H9 (cell line): ENCODE results near the gene NHERF2. TPM values are rescaled to one million over a fixed set of nuclear protein-coding genes. Genes with fewer than 3 reads are reported as not detected.

Source experiments
- DNase-seq: peaks from one replicate; pipeline ENCODE4 v3.0.0-alpha.2; 2017
- H2AFZ ChIP-seq: one replicate; pipeline ENCODE4 v1.6.1; 2013; ENCODE audit warnings: mild to moderate bottlenecking, low read length, control low read depth, moderate library complexity
- H2AK5ac ChIP-seq: 2 replicates; pipeline ENCODE4 v1.6.1; 2013; ENCODE audit warnings: low read length, control low read depth, mixed read lengths; ENCODE audit not compliant: insufficient read length
- H2BK120ac ChIP-seq: one replicate; pipeline ENCODE4 v1.6.1; 2013; ENCODE audit warnings: low read depth, mild to moderate bottlenecking, low read length, control low read depth, inconsistent platforms; ENCODE audit not compliant: poor library complexity, severe bottlenecking
- H2BK12ac ChIP-seq: 2 replicates; pipeline ENCODE4 v1.6.1; 2013; ENCODE audit warnings: low read length, control low read depth, mixed read lengths, low read depth; ENCODE audit not compliant: insufficient read length
- H2BK15ac ChIP-seq: 2 replicates; pipeline ENCODE4 v1.6.1; 2013; ENCODE audit warnings: low read depth, low read length, control low read depth
- H2BK20ac ChIP-seq: one replicate; pipeline ENCODE4 v1.6.1; 2013; ENCODE audit warnings: low read depth, mild to moderate bottlenecking, low read length, control low read depth, inconsistent platforms; ENCODE audit not compliant: poor library complexity, severe bottlenecking
- H2BK5ac ChIP-seq: 2 replicates; pipeline ENCODE4 v1.6.1; 2013; ENCODE audit warnings: low read length, control low read depth, mixed read lengths; ENCODE audit not compliant: insufficient read length
- H3K14ac ChIP-seq: 2 replicates; pipeline ENCODE4 v1.6.1; 2013; ENCODE audit warnings: low read length, control low read depth; ENCODE audit not compliant: insufficient read depth
- H3K18ac ChIP-seq: 2 replicates; pipeline ENCODE4 v1.6.1; 2013; ENCODE audit warnings: low read depth, mild to moderate bottlenecking, mixed read lengths, low read length, control low read depth; ENCODE audit not compliant: insufficient read length
- H3K23ac ChIP-seq: 2 replicates; pipeline ENCODE4 v1.6.1; 2013; ENCODE audit warnings: low read length, control low read depth, mixed read lengths, low read depth; ENCODE audit not compliant: insufficient read length
- H3K23me2 ChIP-seq: 2 replicates; pipeline ENCODE4 v1.6.1; 2013; ENCODE audit warnings: low read depth, mild to moderate bottlenecking, mixed read lengths, low read length, control low read depth; ENCODE audit not compliant: insufficient read length, poor library complexity, severe bottlenecking
- H3K27ac ChIP-seq: 2 replicates; pipeline ENCODE4 v1.5.1; 2013; ENCODE audit warnings: low read length, control low read depth, mixed read lengths, low read depth; ENCODE audit not compliant: insufficient read length
- H3K27me3 ChIP-seq: 2 replicates; pipeline ENCODE4 v1.6.1; 2013; ENCODE audit warnings: low read length, control low read depth, inconsistent platforms; ENCODE audit not compliant: insufficient read depth
- H3K4ac ChIP-seq: 2 replicates; pipeline ENCODE4 v1.6.1; 2013; ENCODE audit warnings: low read depth, mild to moderate bottlenecking, control low read depth, inconsistent platforms, low read length, moderate library complexity
- H3K4me1 ChIP-seq: 2 replicates; pipeline ENCODE4 v1.6.1; 2013; ENCODE audit warnings: low read length, control low read depth, inconsistent platforms; ENCODE audit not compliant: insufficient read depth
- H3K4me2 ChIP-seq: 2 replicates; pipeline ENCODE4 v1.6.1; 2013; ENCODE audit warnings: low read length, control low read depth, mixed read lengths; ENCODE audit not compliant: insufficient read length, insufficient read depth
- H3K56ac ChIP-seq: 2 replicates; pipeline ENCODE4 v1.6.1; 2013; ENCODE audit warnings: low read depth, mild to moderate bottlenecking, mixed read lengths, low read length, control low read depth; ENCODE audit not compliant: insufficient read length
- H3K79me1 ChIP-seq: 2 replicates; pipeline ENCODE4 v1.6.1; 2013; ENCODE audit warnings: low read depth, mild to moderate bottlenecking, moderate library complexity, low read length, control low read depth, inconsistent platforms; ENCODE audit not compliant: insufficient read depth, poor library complexity, severe bottlenecking
- H3K79me2 ChIP-seq: 2 replicates; pipeline ENCODE4 v1.6.1; 2013; ENCODE audit warnings: low read length, control low read depth, inconsistent platforms; ENCODE audit not compliant: insufficient read depth
- H3K9ac ChIP-seq: 2 replicates; pipeline ENCODE4 v1.6.1; 2013; ENCODE audit warnings: low read length, control low read depth, mixed read lengths; ENCODE audit not compliant: insufficient read length; ENCODE audit errors: extremely low read depth
- H3K9me3 ChIP-seq: one replicate; pipeline ENCODE4 v1.6.1; 2013; ENCODE audit warnings: low read depth, low read length, inconsistent platforms; ENCODE audit not compliant: control insufficient read depth
- H3T11ph ChIP-seq: one replicate; pipeline ENCODE4 v1.6.1; 2013; ENCODE audit warnings: mild to moderate bottlenecking, low read length, control low read depth, inconsistent platforms
- H4K20me1 ChIP-seq: one replicate; pipeline ENCODE4 v1.6.1; 2013; ENCODE audit not compliant: control insufficient read depth, insufficient read length, insufficient read depth
- H4K5ac ChIP-seq: 2 replicates; pipeline ENCODE4 v1.6.1; 2013; ENCODE audit warnings: low read depth, mild to moderate bottlenecking, mixed read lengths, low read length, control low read depth; ENCODE audit not compliant: insufficient read length
- H4K8ac ChIP-seq: replicated peaks from 2 replicates; pipeline ENCODE4 v1.6.1; 2013; ENCODE audit warnings: low read length, control low read depth, mixed read lengths, low read depth; ENCODE audit not compliant: insufficient read length
- H4K91ac ChIP-seq: 2 replicates; pipeline ENCODE4 v1.6.1; 2013; ENCODE audit warnings: low read depth, mild to moderate bottlenecking, moderate library complexity, mixed read lengths, low read length, control low read depth; ENCODE audit not compliant: insufficient read length
- H3K27ac Mint-ChIP-seq, 3 experiments: 2 replicates in 2 of 3; 3 replicates in 1 of 3; pipeline ENCODE4 v1.8.0; 2020 to 2021; ENCODE audit warnings: mixed read lengths in 3 of 3, mild to moderate bottlenecking in 1 of 3, moderate library complexity in 1 of 3
- H3K27me3 Mint-ChIP-seq: 2 replicates; pipeline ENCODE4 v1.8.0; 2021; ENCODE audit warnings: low read depth, mild to moderate bottlenecking, moderate library complexity, mixed read lengths
- H3K36me3 Mint-ChIP-seq, 3 experiments: 2 replicates in 2 of 3; 3 replicates in 1 of 3; pipeline ENCODE4 v1.8.0; 2020 to 2021; ENCODE audit warnings: low read depth in 3 of 3, mixed read lengths in 3 of 3; ENCODE audit not compliant: insufficient read depth in 1 of 3
- H3K4me1 Mint-ChIP-seq, 2 experiments: 2 replicates each; pipeline ENCODE4 v1.8.0; 2020; ENCODE audit warnings: mixed read lengths in 2 of 2
- H3K4me3 Mint-ChIP-seq, 2 experiments: 2 replicates in 1 of 2; 3 replicates in 1 of 2; pipeline ENCODE4 v1.8.0; 2020 to 2021; ENCODE audit warnings: mild to moderate bottlenecking in 2 of 2, mixed read lengths in 2 of 2, moderate library complexity in 1 of 2
- H3K9me3 Mint-ChIP-seq, 2 experiments: 2 replicates in 1 of 2; 3 replicates in 1 of 2; pipeline ENCODE4 v1.8.0; 2020; ENCODE audit warnings: mild to moderate bottlenecking in 2 of 2, mixed read lengths in 2 of 2, moderate library complexity in 1 of 2
- CTCF ChIP-seq: fragments of 200-600 bp; sonication (generic); conservative IDR thresholded peaks from 3 replicates; pipeline ENCODE4 v1.8.0; 2021; ENCODE audit warnings: antibody characterized with exemption, mild to moderate bottlenecking
- WGBS: extraction: QIAGEN DNeasy Blood & Tissue Kit; methylation state at CpG from one replicate; pipeline ENCODE4 v1.1.7; 2013; ENCODE audit warnings: missing lambda C conversion rate, low lambda C conversion rate, mixed read lengths; ENCODE audit not compliant: insufficient read length; ENCODE audit errors: extremely low coverage; 5-methylcytosine and 5-hydroxymethylcytosine counted together
- total RNA-seq: library from RNA; stranded (reverse); gene quantifications from 2 replicates; pipeline ENCODE4 v1.2.1, GENCODE V29; 2021

Gene NHERF2
- total RNA-seq, 1 experiment from 2014 or later = 15.3 TPM

- H3K9ac ChIP-seq = no peak overlapping the region
- H2AK5ac ChIP-seq = no peak overlapping the region
- H3K79me1 ChIP-seq = no peaks in the 10 kb centered on the region
- peaks cover 10 to 27% (median 23%) of the 10 kb centered on the region in 3 experiments for H3K36me3 Mint-ChIP-seq
- H3K4me1 Mint-ChIP-seq = peaks cover 10 to 16% of the 10 kb centered on the region in 2 experiments
- peaks cover 36% of the 10 kb centered on the region for H3K27me3 Mint-ChIP-seq
- no peak overlapping the region for H2BK5ac ChIP-seq
- no peak overlapping the region for H2AFZ ChIP-seq
- no peak overlapping the region for H3K4me2 ChIP-seq
- no peak overlapping the region for H4K8ac ChIP-seq
- no peak overlapping the region for H2BK20ac ChIP-seq
- H2BK120ac ChIP-seq = no peak overlapping the region
- H3K4ac ChIP-seq = no peak overlapping the region
- H2BK15ac ChIP-seq = no peak overlapping the region
- peaks cover 22% of the 10 kb centered on the region for H3K27me3 ChIP-seq
- no peaks in the 10 kb centered on the region for H3K9me3 ChIP-seq
- H4K5ac ChIP-seq = no peak overlapping the region
- TF ChIP-seq CTCF = no peak
- no peak overlapping the region for H3K18ac ChIP-seq
- no peaks in the 10 kb centered on the region for H3K4me1 ChIP-seq
- H3K23ac ChIP-seq = no peak overlapping the region
- no CpG with 5 or more reads among the region's 18 CpGs for WGBS
- no peak overlapping the region for H3K27ac ChIP-seq
- H3K27ac Mint-ChIP-seq = no peak overlapping the region
- H2BK12ac ChIP-seq = no peak overlapping the region
- H3K23me2 ChIP-seq = peaks cover 10% of the 10 kb centered on the region
- H3K9me3 Mint-ChIP-seq = no peaks in the 10 kb centered on the region
- no peak overlapping the region for H3T11ph ChIP-seq
- no peak overlapping the region for H4K91ac ChIP-seq
- no peak overlapping the region for H3K56ac ChIP-seq
- no peaks in the 10 kb centered on the region for H4K20me1 ChIP-seq
- H3K79me2 ChIP-seq = peaks cover under 1% of the 10 kb centered on the region; the same call in 1 of the 2 replicates
- DNase-seq = no peak
- H3K4me3 Mint-ChIP-seq = no peak overlapping the region
- no peak overlapping the region for H3K14ac ChIP-seq
Observed at GRCh38 chr16:1977875-1978268, 48.8 kb upstream of the NHERF2 start.
